ENCODE measurements around the gene NOS1. TPM values are rescaled to one million over a fixed set of nuclear protein-coding genes. Genes with fewer than 3 reads are reported as not detected.

The NOS1 gene
- total RNA-seq, 1 experiment from 2014 or later, result not detected

- DNase-seq (ENCODE audit: low spot score), result no peak
- in situ Hi-C loops (cut with HindIII; ENCODE audit: low sequenced_read_pairs), result no loop called here
These were observed 22.3 kb downstream of the NOS1 start for GRCh38 chr12:117339104-117339503.

GRCh38 chr12:117334855-117335587 lies 26.4 kb downstream of the NOS1 start:
- DNase-seq (ENCODE audit: low spot score), result peak; percentile 50
- in situ Hi-C loops (cut with HindIII; ENCODE audit: low sequenced_read_pairs), result no loop called here

- DNase-seq (ENCODE audit: low spot score), result no peak
- in situ Hi-C loops (cut with HindIII; ENCODE audit: low sequenced_read_pairs), result no loop called here
These were observed 27.4 kb downstream of the NOS1 start for GRCh38 chr12:117334051-117334450.

GRCh38 chr12:117333331-117333881 lies 28.0 kb downstream of the NOS1 start:
- DNase-seq (ENCODE audit: low spot score), result peak; percentile 67
- in situ Hi-C loops (cut with HindIII; ENCODE audit: low sequenced_read_pairs), result no loop called here

- DNase-seq (ENCODE audit: low spot score), result no peak
- in situ Hi-C loops (cut with HindIII; ENCODE audit: low sequenced_read_pairs), result no loop called here
These were observed 29.7 kb downstream of the NOS1 start for GRCh38 chr12:117331691-117332090.

- in situ Hi-C loops (cut with HindIII; ENCODE audit: low sequenced_read_pairs), result no loop called here
- no peak for DNase-seq (ENCODE audit: low spot score)
These were observed 30.8 kb downstream of the NOS1 start for GRCh38 chr12:117330441-117331113.

- in situ Hi-C loops (cut with HindIII; ENCODE audit: low sequenced_read_pairs), result no loop called here
- no peak for DNase-seq (ENCODE audit: low spot score)
These were observed 31.7 kb downstream of the NOS1 start for GRCh38 chr12:117329756-117330155.

- no peak for DNase-seq (ENCODE audit: low spot score)
- in situ Hi-C loops (cut with HindIII; ENCODE audit: low sequenced_read_pairs), result no loop called here
These were observed 32.8 kb downstream of the NOS1 start for GRCh38 chr12:117328556-117329100.

GRCh38 chr12:117322428-117322827 lies 39.0 kb downstream of the NOS1 start:
- no peak for DNase-seq (ENCODE audit: low spot score)
- in situ Hi-C loops (cut with HindIII; ENCODE audit: low sequenced_read_pairs), result no loop called here

- in situ Hi-C loops (cut with HindIII; ENCODE audit: low sequenced_read_pairs), result no loop called here
These were observed 39.9 kb downstream of the NOS1 start for GRCh38 chr12:117321572-117321971.

GRCh38 chr12:117318591-117318990 lies 42.8 kb downstream of the NOS1 start:
- DNase-seq (ENCODE audit: low spot score), result peak; percentile 83
- in situ Hi-C loops (cut with HindIII; ENCODE audit: low sequenced_read_pairs), result no loop called here

More at GRCh38 chr12:117321572-117321971, 39.9 kb downstream of the NOS1 start:
- DNase-seq (ENCODE audit: low spot score), result no peak

GRCh38 chr12:117316336-117316735 lies 45.1 kb downstream of the NOS1 start:
- in situ Hi-C loops (cut with HindIII; ENCODE audit: low sequenced_read_pairs), result no loop called here
- DNase-seq (ENCODE audit: low spot score), result no peak

- in situ Hi-C loops (cut with HindIII; ENCODE audit: low sequenced_read_pairs), result no loop called here
- DNase-seq (ENCODE audit: low spot score), result no peak
These were observed 47.5 kb downstream of the NOS1 start for GRCh38 chr12:117313926-117314325.

- no peak for DNase-seq (ENCODE audit: low spot score)
- in situ Hi-C loops (cut with HindIII; ENCODE audit: low sequenced_read_pairs), result no loop called here
These were observed 48.7 kb downstream of the NOS1 start for GRCh38 chr12:117312770-117313169.

GRCh38 chr12:117309276-117309925 lies 52.0 kb downstream of the NOS1 start:
- DNase-seq (ENCODE audit: low spot score), result no peak
- in situ Hi-C loops (cut with HindIII; ENCODE audit: low sequenced_read_pairs), result no loop called here

- in situ Hi-C loops (cut with HindIII; ENCODE audit: low sequenced_read_pairs), result no loop called here
- no peak for DNase-seq (ENCODE audit: low spot score)
These were observed 61.3 kb downstream of the NOS1 start for GRCh38 chr12:117300174-117300573.

- peak; percentile 52 for DNase-seq (ENCODE audit: low spot score)
- in situ Hi-C loops (cut with HindIII; ENCODE audit: low sequenced_read_pairs), result no loop called here
These were observed 62.7 kb downstream of the NOS1 start for GRCh38 chr12:117298648-117299225.

- no peak for DNase-seq (ENCODE audit: low spot score)
- in situ Hi-C loops (cut with HindIII; ENCODE audit: low sequenced_read_pairs), result no loop called here
These were observed 63.2 kb downstream of the NOS1 start for GRCh38 chr12:117298191-117298590.

- no peak for DNase-seq (ENCODE audit: low spot score)
- in situ Hi-C loops (cut with HindIII; ENCODE audit: low sequenced_read_pairs), result no loop called here
These were observed 67.2 kb downstream of the NOS1 start for GRCh38 chr12:117294189-117294603.
